SU-DHL-6 (cell line): ENCODE data around the gene CCDC24.

Experiments
- H2AFZ ChIP-seq: fragments of 200-600 bp; sonication (generic); 2 replicates; pipeline ENCODE4 v1.6.1; 2014; ENCODE audit warnings: low read depth, mild to moderate bottlenecking, moderate library complexity, mixed read lengths, antibody characterized with exemption, low read length; ENCODE audit not compliant: severe bottlenecking
- H3F3A ChIP-seq: fragments of 200-600 bp; shearing (Covaris generic); 2 replicates; pipeline ENCODE4 v1.6.0; 2016; ENCODE audit warnings: antibody characterized with exemption, mild to moderate bottlenecking; ENCODE audit not compliant: insufficient read depth
- H3K27ac ChIP-seq: fragments of 200-600 bp; sonication (generic); 2 replicates; pipeline ENCODE4 v1.5.1; 2016; ENCODE audit warnings: low read depth, mild to moderate bottlenecking, low read length, moderate library complexity, mixed read lengths
- H3K27me3 ChIP-seq: fragments of 200-600 bp; sonication (generic), shearing (Covaris generic); 2 replicates; pipeline ENCODE4 v1.6.0; 2014; ENCODE audit warnings: mild to moderate bottlenecking, low read length
- H3K36me3 ChIP-seq: fragments of 200-600 bp; sonication (generic); 2 replicates; pipeline ENCODE4 v1.6.1; 2014; ENCODE audit warnings: mild to moderate bottlenecking, low read length, mixed read lengths
- H3K4me2 ChIP-seq: fragments of 300-600, 200-600 bp; shearing (Covaris generic), sonication (generic); 2 replicates; pipeline ENCODE4 v1.6.0; 2014; ENCODE audit warnings: low read length, low read depth, mild to moderate bottlenecking; ENCODE audit not compliant: poor library complexity, severe bottlenecking
- H3K4me3 ChIP-seq: fragments of 200-600 bp; sonication (generic); 2 replicates; pipeline ENCODE4 v1.5.1; 2014; ENCODE audit warnings: antibody characterized with exemption, low read length, mild to moderate bottlenecking, mixed read lengths; ENCODE audit not compliant: insufficient read depth, poor library complexity, severe bottlenecking
- H3K79me2 ChIP-seq: fragments of 200-600 bp; sonication (generic); 2 replicates; pipeline ENCODE4 v1.6.1; 2014; ENCODE audit warnings: mild to moderate bottlenecking, low read length, moderate library complexity; ENCODE audit not compliant: insufficient read depth
- H3K9ac ChIP-seq: fragments of 200-600 bp; sonication (generic); 2 replicates; pipeline ENCODE4 v1.7.0; 2014; ENCODE audit warnings: mild to moderate bottlenecking, low read length
- H3K9me2 ChIP-seq: fragments of 200-600 bp; sonication (generic); replicated peaks from 2 replicates; pipeline ENCODE4 v1.6.1; 2014; ENCODE audit warnings: low read length; ENCODE audit not compliant: insufficient read depth
- H3K9me3 ChIP-seq: fragments of 200-600 bp; sonication (generic); 2 replicates; pipeline ENCODE4 v1.6.1; 2014; ENCODE audit warnings: low read length, mixed read lengths; ENCODE audit not compliant: insufficient read depth
- H4K20me1 ChIP-seq: fragments of 200-600 bp; sonication (generic); 2 replicates; pipeline ENCODE4 v1.6.1; 2014; ENCODE audit warnings: low read depth, mild to moderate bottlenecking, antibody characterized with exemption, low read length, moderate library complexity, mixed read lengths
- CTCF ChIP-seq: fragments of 200-600 bp; sonication (generic); IDR thresholded peaks from one replicate; pipeline ENCODE4 v1.5.1; 2017; ENCODE audit warnings: antibody characterized with exemption, mild to moderate bottlenecking, low read length, moderate library complexity; ENCODE audit not compliant: insufficient read depth, poor library complexity, severe bottlenecking
- EZH2phosphoT487 ChIP-seq: fragments of 200-600 bp; sonication (generic), shearing (Covaris generic); conservative IDR thresholded peaks from 2 replicates; pipeline ENCODE4 v1.6.1; 2018; ENCODE audit warnings: mild to moderate bottlenecking, antibody characterized with exemption, low read length, moderate library complexity, mixed read lengths

CCDC24 gene

GRCh38 chr1:44002165-44002564, 10.8 kb downstream of the CCDC24 start:
- no peak overlapping the region for H3K9ac ChIP-seq
- no peak overlapping the region for H3K4me3 ChIP-seq
- H3K27ac ChIP-seq: no peak overlapping the region
- H3K4me2 ChIP-seq: no peak overlapping the region
- H2AFZ ChIP-seq: no peak overlapping the region
- no peaks in the 10 kb centered on the region for H3K36me3 ChIP-seq
- no peak for TF ChIP-seq CTCF
- TF ChIP-seq EZH2phosphoT487: no peak
- no peaks in the 10 kb centered on the region for H3K79me2 ChIP-seq
- H3K27me3 ChIP-seq: no peaks in the 10 kb centered on the region
- no peaks in the 10 kb centered on the region for H3K9me3 ChIP-seq
- H3K9me2 ChIP-seq: no peaks in the 10 kb centered on the region
- H4K20me1 ChIP-seq: no peaks in the 10 kb centered on the region
- no peaks in the 10 kb centered on the region for H3F3A ChIP-seq

- Histone ChIP-seq H2AFZ (no peak overlapping the region), H3K79me2 (no peaks in the 10 kb centered on the region), H3K9me3 (no peaks in the 10 kb centered on the region), H3K36me3 (no peaks in the 10 kb centered on the region), H3K27me3 (no peaks in the 10 kb centered on the region), H3K4me2 (no peak overlapping the region), H3F3A (no peaks in the 10 kb centered on the region), H3K9me2 (no peaks in the 10 kb centered on the region), H3K4me3 (no peak overlapping the region), H4K20me1 (no peaks in the 10 kb centered on the region), H3K27ac (no peak overlapping the region), H3K9ac (no peak overlapping the region)
- TF ChIP-seq CTCF: no peak
- TF ChIP-seq EZH2phosphoT487: no peak
Observed at GRCh38 chr1:44002606-44003157, 11.3 kb downstream of the CCDC24 start.

- Histone ChIP-seq H3K27me3 (no peaks in the 10 kb centered on the region), H3K9me2 (no peaks in the 10 kb centered on the region), H3K36me3 (no peaks in the 10 kb centered on the region), H3K27ac (no peak overlapping the region), H3K9ac (no peak overlapping the region), H3K4me3 (no peak overlapping the region), H3F3A (no peaks in the 10 kb centered on the region), H3K4me2 (no peak overlapping the region), H4K20me1 (no peaks in the 10 kb centered on the region), H3K9me3 (no peaks in the 10 kb centered on the region), H2AFZ (no peak overlapping the region), H3K79me2 (no peaks in the 10 kb centered on the region)
- no peak for TF ChIP-seq CTCF
- no peak for TF ChIP-seq EZH2phosphoT487
Observed at GRCh38 chr1:44008259-44008658, 16.9 kb downstream of the CCDC24 start.
